A549 treated with ZK216348 at 1 μM for 4 hours (cell line): ENCODE results near the gene LYPLAL1. TPM values are rescaled to one million over a fixed set of nuclear protein-coding genes. Genes with fewer than 3 reads are reported as not detected.

Source experiments
- total RNA-seq: library from RNA; stranded (reverse); fragments of 200-300 nt; extraction: Qiagen RNA extraction; gene quantifications from 5 replicates; pipeline ENCODE4 v1.2.3, GENCODE V29; 2022; ENCODE audit warnings: low read depth

The LYPLAL1 gene
- total RNA-seq, result 13.6 to 24.3 TPM (median 18.6 TPM) in 5 replicates

GRCh38 chr1:219173758-219174459 is at the start of gene LYPLAL1:
LYPLAL1 (plus strand) TSS chr1:219173878; CDS start chr1:219173891, 13 bp downstream.

